A549 (cell line): ENCODE measurements around the gene RAVER1.
A peak's percentile ranks its signal among the peaks of the same experiment; 100 is the strongest.

Source experiments
- BHLHE40 ChIP-seq: IDR thresholded peaks from 2 replicates; pipeline ENCODE4 v1.6.1; 2012; ENCODE audit warnings: low read depth, low read length, inconsistent platforms
- CEBPB ChIP-seq, 2 experiments: fragments of >200 bp in 1 of 2; sonication (Bioruptor Twin) in 1 of 2; formaldehyde crosslinking in 1 of 2; IDR thresholded peaks; 2 replicates each; pipeline ENCODE4 v1.6.1; 2012 to 2016
- CHD2 ChIP-seq: fragments of 150-350 bp; IDR thresholded peaks from 2 replicates; pipeline ENCODE4 v1.6.1; 2014; ENCODE audit warnings: low read length; ENCODE audit not compliant: partially characterized antibody
- CTCF ChIP-seq: fragments of >200 bp; sonication (Bioruptor Twin); formaldehyde crosslinking; IDR thresholded peaks from 3 replicates; pipeline ENCODE4 v1.5.1; 2016
- E2F6 ChIP-seq: IDR thresholded peaks from 2 replicates; pipeline ENCODE4 v1.6.1; 2012; ENCODE audit warnings: low read depth, borderline replicate concordance
- JUN ChIP-seq, 2 experiments: fragments of >200 bp; sonication (Bioruptor Twin); formaldehyde crosslinking; IDR thresholded peaks; 2 replicates in 1 of 2; 3 replicates in 1 of 2; pipeline ENCODE4 v1.6.1; 2016 to 2017
- KDM1A ChIP-seq: fragments of 200-600 bp; sonication (generic); IDR thresholded peaks from 2 replicates; pipeline ENCODE4 v1.6.1; 2016; ENCODE audit warnings: low read depth, mild to moderate bottlenecking
- MAX ChIP-seq: IDR thresholded peaks from 2 replicates; pipeline ENCODE4 v1.6.1; 2012
- NFE2L2 ChIP-seq: fragments of 150-350 bp; conservative IDR thresholded peaks from 2 replicates; pipeline ENCODE4 v1.6.1; 2014; ENCODE audit warnings: low read length
- POLR2A ChIP-seq: IDR thresholded peaks from 2 replicates; pipeline ENCODE4 v1.6.1; 2012; ENCODE audit warnings: mild to moderate bottlenecking, low read length
- RCOR1 ChIP-seq: fragments of 150-350 bp; IDR thresholded peaks from 2 replicates; pipeline ENCODE4 v1.6.1; 2014; ENCODE audit warnings: antibody characterized with exemption, low read length, low read depth
- REST ChIP-seq: fragments of 200-600 bp; sonication (generic); IDR thresholded peaks from 2 replicates; pipeline ENCODE4 v1.6.1; 2016; ENCODE audit warnings: antibody characterized with exemption, mild to moderate bottlenecking, moderate library complexity
- RNF2 ChIP-seq: fragments of 200-600 bp; sonication (generic); IDR thresholded peaks from 2 replicates; pipeline ENCODE4 v1.6.1; 2016; ENCODE audit warnings: low read depth, mild to moderate bottlenecking, antibody characterized with exemption, moderate library complexity, borderline replicate concordance
- ZSCAN20 ChIP-seq: fragments of 250-450 bp; sonication (Bioruptor Pico); IDR thresholded peaks from 2 replicates; pipeline ENCODE4 v1.8.0; 2022; ENCODE audit warnings: mild to moderate bottlenecking, moderate library complexity

GRCh38 chr19:10269333-10270179 is 63.8 kb downstream of the RAVER1 start:
- TF ChIP-seq CTCF, result peak; percentile 79
- no peak for TF ChIP-seq REST
- TF ChIP-seq MAX, result no peak
- TF ChIP-seq KDM1A, result no peak
- TF ChIP-seq RCOR1, result no peak
- no peak for TF ChIP-seq RNF2
- TF ChIP-seq NFE2L2, result no peak
- no peak for TF ChIP-seq JUN (IDR thresholded peaks at IDR 0.05)
- no peak for TF ChIP-seq CHD2
- no peak for TF ChIP-seq E2F6
- no peak for TF ChIP-seq POLR2A
- TF ChIP-seq ZSCAN20 (CRISPR knock-in tag), result no peak
- TF ChIP-seq CEBPB (IDR thresholded peaks at IDR 0.05), result no peak
- TF ChIP-seq BHLHE40, result no peak
